Hematopoietic multipotent progenitor cell treated with erythropoietin and hydrocortisone succinate and interleukin-3 and kit ligand, for 17 days (in vitro differentiated cells): ENCODE results near the gene EPC1.

Experiments used
- DNase-seq: peaks from one replicate; pipeline ENCODE4 v3.0.0-alpha.2; 2015; ENCODE audit warnings: low spot score

Gene EPC1

DNA sequence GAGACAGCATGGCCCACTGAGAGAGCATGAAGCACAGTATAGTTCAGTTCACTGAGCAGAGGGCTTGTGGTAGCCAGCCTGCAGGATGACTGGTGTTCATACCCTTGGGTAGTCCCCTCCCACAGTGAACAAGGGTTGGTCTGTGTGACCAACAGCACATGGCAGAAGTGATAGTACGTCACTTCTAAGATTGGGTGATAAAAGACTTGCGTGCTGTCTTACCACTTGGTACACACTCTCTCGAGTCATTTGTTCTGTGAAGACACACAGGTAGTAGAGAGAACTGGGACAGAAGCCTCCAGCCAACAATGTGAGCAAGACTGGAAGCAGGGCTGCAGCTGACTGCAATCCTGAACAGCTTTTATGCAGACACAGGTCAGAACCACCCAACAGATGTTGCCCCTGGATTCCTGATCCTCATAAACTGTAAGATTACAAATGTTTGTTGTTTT is 14.6 kb downstream of the EPC1 start:
- DNase-seq = peak; percentile 76

DNA sequence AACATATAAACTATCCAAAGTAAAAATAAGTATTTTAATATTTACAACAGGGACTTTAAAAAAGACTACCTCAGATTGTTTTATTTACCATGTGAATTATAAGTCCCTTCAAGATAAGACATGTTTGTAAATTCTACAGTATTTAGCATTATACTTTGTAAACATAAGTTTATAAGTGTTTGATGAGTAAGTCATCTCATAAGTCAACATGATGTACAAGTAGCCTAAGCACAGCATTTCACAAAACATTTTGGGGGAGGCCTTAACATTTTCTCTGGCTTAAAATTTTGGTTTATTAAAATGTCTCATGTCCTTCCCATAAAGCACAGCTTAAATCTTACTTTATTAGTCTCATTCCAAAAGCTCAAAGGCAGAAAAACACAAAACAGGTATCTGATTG is 15.4 kb downstream of the EPC1 start:
- DNase-seq = no peak

DNA sequence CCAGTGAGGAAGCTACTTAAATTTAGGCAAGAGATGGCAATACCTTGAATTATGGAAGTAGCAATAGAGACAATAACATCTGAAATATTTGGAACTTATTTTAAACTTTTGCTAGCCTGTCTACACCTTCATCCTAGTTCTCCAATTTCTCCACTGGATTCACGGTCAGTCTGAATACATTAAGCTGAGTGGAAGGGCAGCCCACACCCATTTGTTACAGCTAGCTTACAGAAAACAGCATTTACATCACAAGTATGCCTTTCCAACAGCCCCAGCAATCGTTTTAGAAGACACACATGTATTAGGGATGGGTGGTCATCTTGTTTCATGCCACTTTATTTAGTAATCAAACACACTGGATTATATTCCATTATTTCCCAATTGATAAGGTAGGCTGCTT is 16.7 kb downstream of the EPC1 start:
- DNase-seq = no peak

DNA sequence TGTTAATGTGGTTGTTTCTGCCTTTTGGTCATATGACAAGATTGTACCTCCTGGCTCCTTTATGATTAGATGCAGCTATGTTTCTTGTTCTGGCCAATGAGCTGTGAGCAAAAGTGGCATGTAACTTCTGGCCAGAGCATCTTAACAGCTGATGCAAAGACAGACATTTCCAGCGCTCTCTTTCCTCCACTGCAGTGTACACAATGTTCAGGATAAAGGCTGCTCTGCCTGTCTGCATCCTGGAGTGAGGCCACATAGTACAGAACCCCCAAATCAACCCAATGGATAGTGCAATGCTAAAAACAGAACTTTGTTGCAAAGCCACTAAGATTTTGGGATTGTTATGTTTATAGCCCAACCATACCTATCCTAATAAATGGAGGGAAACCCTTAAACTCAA is 17.9 kb downstream of the EPC1 start:
- no peak for DNase-seq

DNA sequence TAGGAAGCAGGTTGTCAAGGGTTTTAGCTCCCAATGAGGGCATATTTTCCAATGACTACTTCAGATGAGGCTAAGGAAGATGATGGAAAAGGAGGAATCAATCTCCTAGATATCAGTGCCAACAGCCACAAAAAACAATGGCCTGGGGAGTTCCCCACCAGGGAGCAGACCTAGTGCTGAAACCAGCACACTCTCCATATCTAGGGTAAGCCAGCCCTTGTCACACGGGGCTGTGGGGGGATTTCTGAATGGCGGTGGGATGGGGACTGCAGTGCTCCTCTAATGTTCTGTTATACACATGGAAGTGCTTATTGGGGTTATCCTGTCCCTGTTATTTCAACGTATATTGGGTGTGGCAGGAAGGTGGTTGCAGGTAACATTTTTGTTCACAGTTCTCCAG is 18.5 kb downstream of the EPC1 start:
- no peak for DNase-seq

DNA sequence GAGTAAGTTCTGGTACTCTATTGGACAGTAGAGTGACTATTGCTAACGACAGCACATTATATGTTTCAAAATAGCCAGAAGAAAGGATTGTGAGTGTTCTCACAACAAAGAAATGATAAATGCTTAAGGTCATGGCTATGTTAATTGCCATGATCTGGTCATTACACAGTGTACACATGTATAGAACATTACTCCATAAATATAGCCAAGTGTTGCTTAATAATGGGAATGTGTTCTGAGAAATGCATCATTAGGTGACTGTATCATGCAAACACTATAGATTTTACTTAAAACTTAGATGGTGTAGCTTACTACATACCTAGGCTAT is 19.6 kb downstream of the EPC1 start:
- DNase-seq = no peak

DNA sequence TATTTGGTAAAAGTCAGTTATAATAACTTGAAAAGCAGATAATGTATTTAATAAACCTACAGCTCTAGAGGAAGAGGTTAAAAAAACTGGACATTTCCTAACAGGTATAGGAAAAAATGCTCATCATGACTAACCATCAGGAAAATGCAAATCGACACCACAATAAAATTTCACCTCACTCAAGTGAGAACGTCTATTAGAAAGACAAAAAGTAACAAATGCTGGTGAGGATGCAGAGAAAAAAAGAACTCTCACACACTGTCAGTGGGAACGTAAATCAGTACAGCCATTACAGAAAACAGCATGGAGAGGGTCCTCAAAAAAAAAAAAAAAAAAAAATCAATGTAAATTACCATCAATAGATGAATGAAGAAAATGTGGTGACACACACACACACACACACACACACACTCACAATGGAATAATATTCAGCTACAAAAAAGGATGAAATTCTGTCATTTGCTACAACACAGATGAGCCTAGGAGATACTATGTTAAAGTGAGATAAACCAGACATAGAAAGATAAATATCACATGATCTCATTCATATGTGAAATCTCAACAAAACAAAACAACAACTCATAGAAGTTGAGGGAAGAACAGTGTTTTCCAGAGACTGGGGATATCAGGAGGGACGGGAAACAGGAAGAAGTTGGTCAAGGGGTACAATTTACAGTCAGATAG is 20.1 kb downstream of the EPC1 start:
- no peak for DNase-seq

DNA sequence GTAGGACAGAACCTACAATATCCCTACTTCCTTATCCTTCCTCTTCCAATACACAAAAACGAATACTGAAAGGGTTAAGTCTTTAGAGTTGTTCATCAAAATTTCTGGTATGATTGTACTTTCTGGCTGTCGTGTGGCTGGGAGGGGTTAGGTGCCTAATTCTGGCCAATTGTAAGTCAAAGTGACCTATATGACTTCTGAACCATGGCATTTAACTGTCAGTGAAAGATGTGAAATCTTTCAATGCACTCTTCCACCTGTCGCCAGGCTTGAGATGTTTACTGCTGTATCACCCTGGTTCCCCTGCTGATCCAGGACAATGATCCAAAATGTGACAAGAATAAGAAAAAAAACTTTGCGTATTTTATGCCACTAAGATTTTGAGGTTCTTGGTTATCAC is 20.8 kb downstream of the EPC1 start:
- no peak for DNase-seq

DNA sequence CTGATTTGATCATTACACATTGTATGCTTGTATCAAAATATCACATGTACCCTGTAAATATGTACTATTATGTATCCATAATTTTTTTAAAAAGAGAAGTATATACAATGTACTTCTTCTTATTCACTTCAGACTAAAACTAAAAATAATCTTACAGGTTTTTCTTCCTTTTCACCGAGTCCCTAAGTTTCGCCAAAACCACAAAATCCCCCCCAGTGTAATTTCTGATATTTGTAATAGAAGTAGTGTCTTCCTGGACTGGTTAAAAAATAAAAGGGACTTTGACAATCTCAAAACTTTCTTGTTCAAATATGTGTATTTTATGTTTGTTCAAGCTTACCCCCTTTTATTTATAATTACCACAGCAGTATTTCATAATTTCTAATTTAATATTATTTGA is 23.9 kb downstream of the EPC1 start:
- DNase-seq = no peak

DNA sequence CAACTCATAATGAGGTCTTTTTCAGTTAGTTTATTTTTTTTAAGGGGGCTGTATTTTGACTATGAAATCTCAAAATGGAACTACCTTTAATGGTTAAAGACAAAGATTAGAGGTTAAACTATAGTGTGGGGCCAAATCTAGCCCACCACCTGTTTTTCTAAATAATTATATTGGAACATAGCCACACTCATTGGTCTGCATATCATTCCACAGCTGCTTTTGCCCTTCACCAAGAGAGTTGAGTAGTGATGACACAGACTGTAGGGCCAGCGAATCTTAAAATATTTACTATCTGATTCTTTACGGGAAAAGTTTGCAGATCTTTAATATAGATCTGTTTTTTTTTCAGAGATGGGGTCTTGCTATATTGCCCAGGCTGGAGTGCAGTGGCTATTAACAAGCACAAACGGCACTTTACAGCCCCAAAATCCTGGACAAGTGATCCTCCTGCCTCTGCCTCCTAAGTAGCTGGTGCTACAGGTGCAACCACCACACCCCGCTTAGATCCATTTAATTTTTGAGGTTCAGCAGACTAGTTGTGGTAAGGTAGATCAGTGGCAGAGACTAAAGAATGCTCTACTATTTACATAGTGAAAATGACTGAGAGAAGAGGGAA is 25.8 kb downstream of the EPC1 start:
- no peak for DNase-seq

DNA sequence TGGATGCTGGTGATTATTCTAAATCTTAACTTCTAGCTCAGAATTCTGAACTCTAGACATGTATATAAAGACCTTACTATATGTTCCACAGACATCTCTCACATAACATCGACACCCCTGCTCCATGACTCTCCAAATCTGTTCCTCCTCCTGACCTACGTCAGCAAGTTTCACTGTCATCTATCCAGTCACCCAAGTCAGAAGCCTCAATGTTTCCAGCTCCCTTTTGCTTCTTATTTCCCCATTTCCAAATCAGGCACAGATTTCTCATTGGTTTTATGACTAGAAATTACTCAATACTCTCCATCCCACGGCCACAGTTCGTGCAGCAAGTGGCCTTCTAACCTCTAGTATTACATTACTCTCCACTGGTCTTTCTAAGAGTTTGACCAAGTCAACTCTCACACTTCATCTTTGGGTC is 28.5 kb downstream of the EPC1 start:
- DNase-seq = no peak

DNA sequence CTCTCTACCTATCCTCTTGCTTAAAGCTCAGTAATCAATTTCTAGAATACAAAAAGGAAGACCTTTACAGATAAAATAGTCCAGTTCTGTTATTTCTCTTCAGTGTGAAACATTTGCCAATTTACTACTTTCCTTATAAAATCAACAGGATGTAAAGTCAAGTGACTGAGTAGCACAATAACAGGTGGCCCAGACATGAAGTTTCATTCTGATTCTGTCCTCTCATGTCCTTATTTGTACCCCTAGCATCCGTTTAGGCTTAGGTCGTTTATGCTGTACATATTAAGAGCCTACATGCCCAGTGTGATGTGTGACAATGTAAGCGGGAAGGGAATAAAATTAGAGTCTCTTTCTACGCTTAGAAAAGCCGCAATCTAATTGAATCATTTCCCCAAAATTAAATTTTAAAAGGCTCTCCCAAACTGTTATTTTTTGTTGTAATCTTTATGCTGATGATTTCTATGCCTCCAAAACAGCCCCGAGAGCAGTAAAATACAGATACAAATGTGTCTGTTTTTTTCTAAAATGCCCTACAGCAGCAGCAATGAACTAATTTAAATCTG is 29.1 kb downstream of the EPC1 start:
- no peak for DNase-seq

DNA sequence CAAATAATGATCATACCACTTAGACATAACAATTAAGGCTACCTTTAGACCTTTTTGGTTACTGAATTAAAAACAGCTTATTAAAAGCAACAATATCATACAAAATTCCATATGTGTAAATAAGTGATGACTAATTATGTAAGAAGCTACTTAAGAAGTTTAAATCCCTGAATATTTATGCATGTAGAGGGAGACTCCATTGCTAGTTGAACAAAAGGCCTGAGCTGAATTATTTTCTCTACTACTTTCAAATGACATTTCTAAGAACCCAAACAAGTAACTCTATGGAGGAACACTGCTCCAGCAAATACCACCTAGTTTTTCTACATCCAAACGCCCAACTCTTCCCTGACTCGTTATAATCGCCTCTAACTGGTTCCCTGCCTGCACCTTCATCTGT is 31.5 kb downstream of the EPC1 start:
- no peak for DNase-seq

DNA sequence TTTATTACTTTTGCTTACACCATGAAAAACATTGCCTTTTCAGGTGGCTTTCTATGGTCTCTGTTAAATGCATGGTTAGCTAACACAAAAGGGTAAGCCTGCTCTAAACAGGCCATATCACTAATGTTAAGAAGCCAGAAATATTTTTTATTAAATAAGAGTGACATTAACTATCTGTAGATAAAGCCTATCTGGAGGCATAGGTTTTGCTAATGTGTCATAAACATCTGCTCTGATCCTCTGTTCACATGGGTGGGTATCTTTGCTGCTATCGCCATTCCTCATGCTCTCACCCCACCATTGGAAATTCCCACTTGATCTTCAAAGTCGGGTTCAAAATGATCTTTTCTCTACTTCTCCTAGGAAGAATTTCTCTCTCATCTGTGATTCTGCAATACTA is 32.4 kb downstream of the EPC1 start:
- no peak for DNase-seq

DNA sequence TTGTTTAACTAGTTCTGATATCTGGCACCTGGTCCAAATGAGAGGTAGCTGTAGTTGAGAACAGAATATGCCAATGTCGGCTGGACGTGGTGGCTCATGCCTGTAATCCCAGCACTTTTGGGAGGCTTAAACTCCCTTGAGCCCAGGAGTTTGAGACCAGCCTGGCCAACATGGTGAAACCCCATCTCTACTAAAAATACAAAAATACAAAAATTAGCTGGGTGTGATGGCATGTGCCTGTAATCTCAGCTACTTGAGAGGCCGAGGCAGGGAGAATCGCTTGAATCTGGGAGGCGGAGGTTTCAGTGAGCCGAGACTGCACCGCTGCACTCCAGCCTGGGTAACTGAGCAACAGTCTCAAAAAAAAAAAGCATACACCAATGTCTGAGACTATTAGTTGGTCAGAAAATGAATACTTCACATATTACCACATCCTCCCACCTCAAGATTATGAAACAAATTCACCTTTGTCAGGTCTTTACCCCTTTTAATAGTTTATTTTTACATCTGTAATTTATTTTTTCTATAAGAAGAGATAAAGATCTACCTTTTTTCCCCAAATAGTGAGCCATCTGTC is 38.8 kb downstream of the EPC1 start:
- no peak for DNase-seq

DNA sequence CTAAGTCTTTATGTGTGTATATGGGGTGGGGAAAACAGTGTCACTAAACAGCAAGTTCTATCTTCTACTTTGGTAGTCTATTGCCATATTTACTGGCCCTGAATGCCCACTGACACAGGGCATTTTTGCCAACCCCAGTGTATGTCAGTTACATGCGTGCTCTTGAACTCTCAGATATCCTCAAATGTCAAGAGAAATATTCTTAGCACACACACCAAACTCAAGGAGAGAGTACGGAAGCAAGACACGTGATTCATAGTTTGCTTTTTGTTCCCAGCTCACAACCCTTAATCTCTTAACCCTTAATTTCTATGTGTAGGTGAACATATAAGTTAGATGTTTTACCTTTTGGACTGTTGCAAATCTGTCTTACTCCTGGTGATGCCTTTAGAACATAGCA is 39.3 kb downstream of the EPC1 start:
- DNase-seq = no peak

DNA sequence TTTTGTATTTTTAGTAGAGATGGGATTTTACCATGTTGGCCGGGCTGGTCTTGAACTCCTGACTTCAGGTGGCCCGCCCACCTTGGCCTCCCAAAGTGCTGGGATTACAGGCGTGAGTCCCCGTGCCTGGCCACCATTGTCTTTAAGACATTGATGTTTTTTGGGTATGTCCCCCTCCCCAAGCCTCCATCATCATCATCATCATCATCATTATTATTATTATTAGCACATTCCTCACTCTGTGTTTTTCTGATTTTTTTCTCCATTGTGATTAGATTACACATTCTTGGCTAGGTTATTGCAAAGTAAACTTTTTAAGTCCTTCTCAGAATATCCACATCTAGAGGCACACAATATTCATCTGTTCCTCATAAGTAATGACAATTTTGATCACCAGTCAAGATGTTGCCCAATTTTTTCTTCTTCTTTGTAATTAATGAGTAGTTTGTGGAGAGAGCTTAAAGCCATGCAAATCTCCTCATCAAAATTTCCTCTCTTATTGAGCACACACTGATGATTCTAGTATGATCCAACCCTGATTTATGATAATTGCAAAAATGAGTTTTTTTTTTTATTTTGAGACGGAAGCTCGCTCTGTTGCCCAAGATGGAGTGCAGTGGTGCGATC is 47.5 kb downstream of the EPC1 start:
- no peak for DNase-seq

DNA sequence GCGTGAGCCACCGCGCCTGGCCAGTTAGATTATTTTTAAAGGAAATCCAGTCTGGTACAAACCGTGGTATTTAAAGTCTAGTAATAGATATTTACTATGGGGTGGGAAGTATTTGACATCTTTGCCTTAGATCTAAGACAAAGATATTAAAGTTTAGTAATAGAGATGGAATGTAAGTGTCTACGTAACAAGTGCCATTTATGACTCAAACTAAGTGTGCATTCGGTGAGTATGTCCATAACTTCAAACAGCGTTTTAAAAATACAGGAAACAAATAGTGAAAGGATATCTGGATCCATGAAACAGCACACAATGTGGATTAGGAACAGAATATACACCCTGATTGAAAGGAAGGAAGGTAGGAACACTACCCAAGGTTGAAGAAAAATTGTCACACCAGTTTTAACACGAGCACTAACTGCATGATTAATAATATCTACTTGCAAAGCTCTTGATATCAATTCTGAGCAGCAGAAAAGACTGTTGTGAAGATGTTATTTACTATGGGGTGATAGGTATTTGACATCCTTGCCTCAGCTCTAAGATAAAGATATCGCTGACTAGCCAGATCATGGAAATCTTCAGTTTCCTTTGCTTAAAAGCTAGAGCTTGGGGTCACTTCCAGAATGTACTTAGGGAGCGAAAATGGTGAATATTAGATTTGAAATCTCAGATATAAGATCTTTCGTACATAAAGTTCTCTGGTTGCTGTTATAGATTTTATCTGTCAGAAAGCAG is 48.7 kb downstream of the EPC1 start:
- no peak for DNase-seq

DNA sequence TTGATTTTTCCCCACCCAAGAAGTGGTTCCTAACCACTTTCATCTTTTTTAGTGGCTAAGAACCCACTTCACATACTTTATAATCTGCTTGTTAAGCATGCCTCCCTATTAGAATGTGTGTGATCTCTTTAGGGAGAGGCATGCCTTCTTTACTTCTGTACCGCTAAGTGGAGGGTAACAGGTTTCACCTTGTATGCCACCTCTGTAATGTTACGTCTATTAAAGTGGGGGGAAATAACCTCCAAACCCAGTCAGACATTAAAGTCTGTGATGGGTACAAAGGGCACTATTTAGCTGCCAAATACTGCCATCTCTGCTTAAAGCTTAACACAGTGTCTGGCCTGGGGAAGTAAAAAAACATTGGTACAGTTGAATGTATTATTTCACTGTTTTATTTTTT is 51.9 kb downstream of the EPC1 start:
- no peak for DNase-seq

DNA sequence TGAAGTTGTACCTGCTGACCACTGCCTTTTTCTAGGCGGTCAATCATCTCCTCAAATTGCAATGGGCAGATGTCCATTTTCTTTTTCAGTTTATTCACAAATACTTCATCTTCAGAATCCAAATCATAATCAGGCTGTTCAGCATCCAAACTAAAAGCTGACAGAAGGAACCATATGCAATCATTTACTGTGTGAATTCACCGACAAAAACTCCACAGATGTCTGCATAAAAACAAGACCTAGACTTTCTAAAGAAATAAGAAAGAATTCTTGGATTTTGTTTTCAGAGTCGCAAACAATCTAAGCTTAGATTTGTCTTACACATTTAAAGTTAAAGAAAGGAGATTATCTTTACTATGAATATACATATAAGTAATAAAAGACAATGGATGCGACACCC is 53.4 kb downstream of the EPC1 start:
- DNase-seq = no peak

DNA sequence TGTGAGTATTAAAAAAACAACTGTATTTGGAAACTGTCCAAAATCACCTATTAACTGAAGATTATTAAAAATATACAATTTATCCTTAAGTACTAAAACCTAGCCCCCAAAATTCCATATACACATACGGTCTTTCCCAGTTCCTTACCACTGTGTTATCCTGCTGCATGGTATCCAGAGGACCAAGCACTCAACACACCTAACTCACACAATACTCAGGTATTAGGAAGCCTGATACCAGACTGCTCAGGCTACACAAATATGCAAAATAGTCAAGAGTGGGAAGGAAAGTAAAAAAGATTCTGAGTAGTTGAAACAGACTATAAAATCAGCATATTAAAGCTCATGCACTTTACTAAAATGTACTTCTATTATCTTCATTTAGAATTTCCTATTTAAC is 67.2 kb downstream of the EPC1 start:
- DNase-seq = no peak

DNA sequence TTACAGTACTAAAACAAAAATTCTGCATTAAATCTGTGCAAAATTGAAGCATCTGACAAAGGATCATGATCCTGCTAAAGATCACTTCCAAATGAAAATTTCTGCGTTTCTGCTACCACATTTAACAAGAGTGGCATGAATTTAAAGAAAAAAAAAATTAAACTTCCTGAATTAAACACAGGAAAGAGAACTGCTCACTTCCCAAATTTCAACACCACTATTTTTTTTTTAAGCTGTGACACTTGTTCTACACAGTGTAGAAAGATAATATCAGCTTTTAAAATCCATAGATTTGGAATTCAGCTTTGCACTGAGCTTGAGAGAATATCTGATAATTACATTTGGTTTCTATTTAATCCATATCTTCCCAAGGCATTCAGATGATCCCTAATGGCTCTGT is 73.6 kb downstream of the EPC1 start:
- DNase-seq = no peak

DNA sequence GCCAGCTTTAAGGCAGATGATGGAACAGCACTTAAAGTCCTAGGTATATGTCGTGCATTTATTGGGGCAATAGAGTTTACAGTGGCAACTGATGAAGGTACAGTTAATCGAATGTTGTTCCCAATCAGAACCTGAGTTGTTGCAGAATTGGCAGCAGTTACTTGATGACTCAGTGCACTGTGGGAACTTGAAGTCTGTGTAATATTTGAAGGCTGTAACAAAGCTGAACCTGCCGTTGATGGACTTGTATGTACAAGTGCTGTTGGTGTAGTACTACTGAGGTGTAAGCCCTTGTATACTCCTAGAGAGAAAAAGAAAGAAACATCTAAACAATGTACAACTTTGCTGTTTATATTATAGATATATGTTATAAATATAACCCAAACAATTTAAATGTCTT is 75.3 kb downstream of the EPC1 start:
- DNase-seq = no peak
